Measurements from ENCODE around the gene ATP9B. TPM values are rescaled to one million over a fixed set of nuclear protein-coding genes. Genes with fewer than 3 reads are reported as not detected.
"Not testable (repeated sequence)": the region's sequence is repeated elsewhere in the genome, so short reads cannot be mapped to it uniquely, and the experiment has no call there.

ATP9B gene
- total RNA-seq, 1 donor from 2014 or later, result 10.8 TPM

DNA sequence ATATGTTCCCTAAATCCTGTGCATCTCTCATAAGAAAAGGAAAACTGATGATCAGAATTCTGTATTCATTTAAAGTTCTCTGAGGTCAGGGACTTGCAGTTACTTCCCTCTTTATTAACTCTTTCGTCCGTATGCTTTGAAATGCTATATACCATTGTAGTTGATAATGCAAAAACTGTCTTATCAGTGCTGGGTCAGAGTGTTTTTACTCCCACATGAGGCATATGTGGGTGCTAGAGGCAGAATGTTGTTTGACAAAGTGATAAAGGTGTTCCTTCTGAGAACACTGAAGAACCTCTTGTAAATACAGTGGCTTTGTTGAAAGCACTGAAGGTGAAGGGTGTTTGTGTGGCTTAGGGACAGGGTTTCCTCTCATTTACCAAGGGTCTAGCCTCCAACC, 190.0 kb downstream of the ATP9B start:
- FAIRE-seq, result no peak
- H3K36me3 ChIP-seq (ENCODE audit: control insufficient read depth, insufficient read depth, low read length), result peaks cover 1% of the 10 kb centered on the region
- no peak for DNase-seq (ENCODE audit: low read depth)
- no peak overlapping the region for H3K4me3 ChIP-seq (ENCODE audit: low read depth, low read length)
- no peaks in the 10 kb centered on the region for H3K27me3 ChIP-seq (ENCODE audit: control insufficient read depth, insufficient read depth, low read length)
- no peak for TF ChIP-seq CTCF (IDR thresholded peaks at IDR 0.05; ENCODE audit: insufficient read depth, low read length, severe bottlenecking)

- no peak for TF ChIP-seq CTCF (IDR thresholded peaks at IDR 0.05; ENCODE audit: insufficient read depth, low read length, severe bottlenecking)
- FAIRE-seq (no peak), DNase-seq (ENCODE audit: low read depth) (no peak)
- H3K4me3 ChIP-seq (ENCODE audit: low read depth, low read length), result no peak overlapping the region
- no peaks in the 10 kb centered on the region for H3K27me3 ChIP-seq (ENCODE audit: control insufficient read depth, insufficient read depth, low read length)
- H3K36me3 ChIP-seq (ENCODE audit: control insufficient read depth, insufficient read depth, low read length), result no peaks in the 10 kb centered on the region
Observed at GRCh38 chr18:79260023-79260422, 190.8 kb downstream of the ATP9B start.

GRCh38 chr18:79260510-79260909, 191.3 kb downstream of the ATP9B start:
- FAIRE-seq, result peak; percentile 52
- no peak for TF ChIP-seq CTCF (IDR thresholded peaks at IDR 0.05; ENCODE audit: insufficient read depth, low read length, severe bottlenecking)
- Histone ChIP-seq H3K27me3 (ENCODE audit: control insufficient read depth, insufficient read depth, low read length) (no peaks in the 10 kb centered on the region), H3K36me3 (ENCODE audit: control insufficient read depth, insufficient read depth, low read length) (no peaks in the 10 kb centered on the region), H3K4me3 (ENCODE audit: low read depth, low read length) (no peak overlapping the region)
- no peak for DNase-seq (ENCODE audit: low read depth)

GRCh38 chr18:79265068-79265467, 195.9 kb downstream of the ATP9B start:
- H3K27me3 ChIP-seq (ENCODE audit: control insufficient read depth, insufficient read depth, low read length); DNase-seq (ENCODE audit: low read depth); H3K4me3 ChIP-seq (ENCODE audit: low read depth, low read length); H3K36me3 ChIP-seq (ENCODE audit: control insufficient read depth, insufficient read depth, low read length): not testable (repeated sequence)
- FAIRE-seq, result peak; percentile 36

GRCh38 chr18:79271812-79272211, 202.6 kb downstream of the ATP9B start:
- not testable (repeated sequence) for H3K4me3 ChIP-seq (ENCODE audit: low read depth, low read length); H3K36me3 ChIP-seq (ENCODE audit: control insufficient read depth, insufficient read depth, low read length); H3K27me3 ChIP-seq (ENCODE audit: control insufficient read depth, insufficient read depth, low read length); DNase-seq (ENCODE audit: low read depth); FAIRE-seq

GRCh38 chr18:79272916-79273315, 203.7 kb downstream of the ATP9B start:
- Histone ChIP-seq H3K36me3 (ENCODE audit: control insufficient read depth, insufficient read depth, low read length) (no peaks in the 10 kb centered on the region), H3K4me3 (ENCODE audit: low read depth, low read length) (no peak overlapping the region), H3K27me3 (ENCODE audit: control insufficient read depth, insufficient read depth, low read length) (no peaks in the 10 kb centered on the region)
- no peak for FAIRE-seq
- no peak for DNase-seq (ENCODE audit: low read depth)
- TF ChIP-seq CTCF (IDR thresholded peaks at IDR 0.05; ENCODE audit: insufficient read depth, low read length, severe bottlenecking), result no peak

DNA sequence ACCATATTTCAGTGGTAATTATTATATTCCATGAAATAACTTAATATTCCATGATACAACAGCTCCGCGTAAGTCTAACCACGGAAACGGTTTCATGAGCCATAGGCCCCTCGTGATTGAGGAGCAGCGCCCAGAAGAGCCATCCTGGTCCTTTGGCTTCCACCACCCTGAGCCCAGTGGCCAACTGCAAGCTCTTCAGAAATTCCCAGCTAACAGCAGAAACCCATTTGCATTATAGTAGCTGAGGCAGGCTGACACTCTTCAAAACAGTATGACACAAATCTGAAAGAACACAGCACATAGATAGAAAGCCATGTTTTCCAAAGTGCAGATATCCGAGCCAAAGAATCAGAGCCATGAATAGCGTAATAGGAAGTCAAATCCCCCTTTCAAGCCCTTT, 205.6 kb downstream of the ATP9B start:
- no peak for DNase-seq (ENCODE audit: low read depth)
- Histone ChIP-seq H3K36me3 (ENCODE audit: control insufficient read depth, insufficient read depth, low read length) (no peaks in the 10 kb centered on the region), H3K4me3 (ENCODE audit: low read depth, low read length) (no peak overlapping the region), H3K27me3 (ENCODE audit: control insufficient read depth, insufficient read depth, low read length) (no peaks in the 10 kb centered on the region)
- FAIRE-seq, result no peak
- no peak for TF ChIP-seq CTCF (IDR thresholded peaks at IDR 0.05; ENCODE audit: insufficient read depth, low read length, severe bottlenecking)
